GM18502 (cell line): ENCODE measurements around the gene RFX3.

Experiments
- ATAC-seq: cut with Tn5 transposase; IDR thresholded peaks from one replicate; pipeline ENCODE4 v1.9.1; 2021; ENCODE audit warnings: mild to moderate bottlenecking; ENCODE audit not compliant: unreplicated experiment, poor library complexity

Gene RFX3

DNA sequence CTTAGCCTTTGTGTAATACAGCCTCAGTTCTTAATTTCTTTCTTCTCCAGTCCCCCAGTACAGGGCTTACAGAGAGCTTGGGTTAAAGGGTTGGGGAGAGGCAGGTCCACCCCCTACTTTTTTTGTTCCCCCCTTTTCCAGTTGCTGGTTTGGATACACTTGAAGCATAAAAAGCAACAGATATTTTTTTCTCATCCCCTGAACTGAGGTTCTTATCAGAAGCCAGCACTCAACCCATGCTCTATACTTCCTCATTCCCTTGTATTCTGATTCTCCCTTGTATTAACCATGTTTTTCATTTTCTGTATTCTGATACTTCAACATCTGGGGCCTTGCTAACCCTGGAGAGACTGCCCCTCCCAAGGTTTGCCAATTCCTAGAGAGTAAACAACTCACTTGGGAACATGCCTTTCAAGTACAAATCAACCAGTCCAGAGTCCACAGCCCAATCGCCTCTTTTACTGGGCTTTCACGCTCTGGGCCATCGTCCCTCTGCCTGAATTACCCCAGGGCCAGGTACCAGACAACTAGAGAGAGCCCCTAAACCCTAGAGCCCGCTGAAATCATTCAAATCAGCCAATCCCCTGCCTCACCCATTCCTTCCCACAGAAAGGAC is 348.5 kb downstream of the RFX3 start:
- ATAC-seq, result no peak

DNA sequence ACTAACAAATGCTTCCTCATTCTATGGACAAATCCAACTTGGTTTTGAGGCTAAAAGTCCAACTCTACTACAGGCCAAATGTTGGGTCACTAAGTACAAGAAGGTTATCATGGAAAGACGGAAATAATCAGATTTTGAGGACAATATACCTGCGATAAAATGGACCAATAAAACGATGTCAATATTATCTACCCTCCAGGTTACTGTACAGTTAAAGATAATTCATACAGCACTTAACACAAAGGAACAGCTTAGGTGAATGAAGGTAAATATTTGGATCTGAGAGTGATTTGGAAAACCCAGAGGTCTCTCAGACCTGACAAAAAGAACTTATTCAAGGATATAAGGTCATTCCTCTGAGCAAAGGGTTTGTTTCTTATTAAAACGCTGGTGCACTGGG is 352.4 kb downstream of the RFX3 start:
- no peak for ATAC-seq

DNA sequence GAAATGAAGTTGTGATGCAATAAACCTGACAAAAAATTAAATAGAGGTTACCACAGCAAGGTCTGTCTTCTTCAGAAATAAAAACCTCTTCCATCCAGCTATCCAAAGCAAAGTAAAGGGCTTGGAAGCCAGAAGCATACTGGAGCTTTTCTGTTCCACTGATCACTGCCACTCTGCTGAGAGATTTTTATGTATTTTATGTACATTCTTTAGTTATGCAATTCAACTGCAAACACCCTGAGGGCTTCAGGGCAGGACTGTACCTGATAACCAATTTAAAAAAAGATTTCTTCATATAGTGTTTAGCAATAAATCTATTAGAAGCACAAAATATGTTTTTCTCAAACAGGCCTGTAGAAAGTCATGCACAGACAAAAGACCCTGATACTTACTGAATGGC is 355.0 kb downstream of the RFX3 start:
- no peak for ATAC-seq
